22Rv1 (cell line): Measurements from ENCODE around the gene UBE2G1.

Experiments
- H3K27ac ChIP-seq: fragments of 450-650 bp; 2 replicates; pipeline ENCODE4 v1.5.1; 2017
- ZFX ChIP-seq: fragments of 450-650 bp; IDR thresholded peaks from 2 replicates; pipeline ENCODE4 v1.6.1; 2017; ENCODE audit warnings: antibody characterized with exemption, borderline replicate concordance
- TF ChIP-seq, protein P1 (sequence below): fragments of 450-650 bp; IDR thresholded peaks from 2 replicates; pipeline ENCODE4 v1.5.1; 2017; ENCODE audit warnings: mild to moderate bottlenecking

Gene UBE2G1

DNA sequence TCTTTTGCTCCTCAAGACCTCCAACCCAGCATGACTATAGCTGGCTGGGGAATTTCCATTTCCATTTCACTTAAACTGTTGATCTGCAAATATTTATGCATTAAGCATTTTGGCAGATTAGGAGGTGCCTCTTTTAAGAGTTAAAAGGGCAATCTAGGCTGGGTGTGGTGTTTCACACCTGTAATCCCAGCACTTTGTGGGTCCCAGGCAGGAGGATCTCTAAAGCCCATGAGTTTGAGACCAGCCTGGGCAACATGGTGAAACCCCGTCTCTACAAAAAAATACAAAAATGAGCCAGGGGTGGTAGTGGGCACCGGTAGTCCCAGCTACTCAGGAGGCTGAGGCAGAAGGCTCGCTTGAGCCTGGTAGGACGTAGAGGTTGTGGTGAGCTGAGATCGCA lies 119.8 kb downstream of the UBE2G1 start:
- H3K27ac ChIP-seq, result no peak overlapping the region
- TF ChIP-seq ZFX, result no peak
- TF ChIP-seq, protein P1, sequence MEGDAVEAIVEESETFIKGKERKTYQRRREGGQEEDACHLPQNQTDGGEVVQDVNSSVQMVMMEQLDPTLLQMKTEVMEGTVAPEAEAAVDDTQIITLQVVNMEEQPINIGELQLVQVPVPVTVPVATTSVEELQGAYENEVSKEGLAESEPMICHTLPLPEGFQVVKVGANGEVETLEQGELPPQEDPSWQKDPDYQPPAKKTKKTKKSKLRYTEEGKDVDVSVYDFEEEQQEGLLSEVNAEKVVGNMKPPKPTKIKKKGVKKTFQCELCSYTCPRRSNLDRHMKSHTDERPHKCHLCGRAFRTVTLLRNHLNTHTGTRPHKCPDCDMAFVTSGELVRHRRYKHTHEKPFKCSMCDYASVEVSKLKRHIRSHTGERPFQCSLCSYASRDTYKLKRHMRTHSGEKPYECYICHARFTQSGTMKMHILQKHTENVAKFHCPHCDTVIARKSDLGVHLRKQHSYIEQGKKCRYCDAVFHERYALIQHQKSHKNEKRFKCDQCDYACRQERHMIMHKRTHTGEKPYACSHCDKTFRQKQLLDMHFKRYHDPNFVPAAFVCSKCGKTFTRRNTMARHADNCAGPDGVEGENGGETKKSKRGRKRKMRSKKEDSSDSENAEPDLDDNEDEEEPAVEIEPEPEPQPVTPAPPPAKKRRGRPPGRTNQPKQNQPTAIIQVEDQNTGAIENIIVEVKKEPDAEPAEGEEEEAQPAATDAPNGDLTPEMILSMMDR, result no peak

DNA sequence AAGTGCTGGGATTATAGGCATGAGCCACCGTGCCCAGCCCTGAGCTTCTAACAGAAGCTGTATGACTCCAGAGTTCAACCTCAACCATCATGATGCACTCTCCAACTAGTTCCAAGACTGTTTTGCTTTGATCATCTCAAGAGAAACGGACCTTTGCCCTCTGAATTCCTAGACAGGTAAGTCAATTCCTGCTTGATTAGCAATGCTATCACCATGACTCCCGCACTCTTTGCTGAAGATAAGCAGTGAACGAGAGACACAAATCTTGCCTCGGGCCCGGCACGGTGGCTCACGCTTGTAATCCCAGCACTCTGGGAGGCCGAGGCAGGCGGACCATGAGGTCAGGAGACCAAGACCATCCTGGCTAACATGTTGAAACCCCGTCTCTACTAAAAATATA lies 124.9 kb downstream of the UBE2G1 start:
- no peak overlapping the region for H3K27ac ChIP-seq
- no peak for TF ChIP-seq ZFX
- TF ChIP-seq, protein P1, result no peak

- TF ChIP-seq, protein P1, result no peak
- TF ChIP-seq ZFX, result no peak
- no peak overlapping the region for H3K27ac ChIP-seq
Observed at GRCh38 chr17:4236456-4236855, 130.0 kb downstream of the UBE2G1 start.

GRCh38 chr17:4235372-4236279 lies 130.8 kb downstream of the UBE2G1 start:
- H3K27ac ChIP-seq, result no peak overlapping the region
- TF ChIP-seq, protein P1, result no peak
- TF ChIP-seq ZFX, result no peak

- H3K27ac ChIP-seq, result no peak overlapping the region
- no peak for TF ChIP-seq ZFX
- TF ChIP-seq, protein P1, result no peak
Observed at GRCh38 chr17:4234401-4234800, 132.1 kb downstream of the UBE2G1 start.

DNA sequence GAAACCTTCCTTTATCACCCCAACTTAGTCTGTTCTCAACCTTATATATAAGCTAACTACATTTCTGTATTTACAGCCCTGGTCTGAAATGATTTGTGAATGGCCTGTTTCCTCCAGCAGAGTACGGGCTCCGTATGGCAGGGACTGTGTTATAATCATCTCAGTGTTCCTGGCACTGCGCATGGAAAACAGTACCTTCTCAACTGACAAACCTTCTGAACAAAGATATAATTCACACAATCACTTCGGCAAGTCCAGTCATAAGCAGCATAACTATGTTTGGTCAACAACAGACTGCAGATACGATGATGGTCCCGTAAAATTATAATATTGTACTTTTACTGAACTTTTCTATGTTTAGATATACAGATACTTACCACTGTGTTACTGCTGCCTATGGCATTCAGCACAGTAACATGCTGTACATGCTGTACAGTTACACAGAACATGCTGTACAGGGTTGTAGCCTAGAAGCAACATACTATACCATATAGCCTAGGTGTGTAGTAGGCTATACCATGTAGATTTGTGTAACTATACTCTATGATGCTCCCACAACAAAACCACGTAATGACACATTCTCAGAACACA lies 132.7 kb downstream of the UBE2G1 start:
- TF ChIP-seq, protein P1, result no peak
- TF ChIP-seq ZFX, result no peak
- H3K27ac ChIP-seq, result no peak overlapping the region
